NCI-H2227 (cell line): ENCODE measurements around the gene OSTC.

Experiments
- DNase-seq: peaks from one replicate; lab custom pipeline; 2025; ENCODE audit not compliant: unreplicated experiment; lab: John Stamatoyannopoulos, UW

Gene OSTC

GRCh38 chr4:108650212-108651013 lies at the start of gene OSTC:
TSS of gene OSTC (plus strand) at chr4:108650599. CDS start at chr4:108650656, 57 bp downstream.
- DNase-seq: peak; percentile 95

- no peak for DNase-seq
Measured at GRCh38 chr4:108601106-108601505, 49.3 kb upstream of the OSTC start.

- no peak for DNase-seq
Measured at GRCh38 chr4:108601532-108601931, 48.9 kb upstream of the OSTC start.

GRCh38 chr4:108602163-108602562 lies 48.2 kb upstream of the OSTC start:
- DNase-seq: no peak

- DNase-seq: no peak
Measured at GRCh38 chr4:108607079-108607815, 43.2 kb upstream of the OSTC start.

- no peak for DNase-seq
Measured at GRCh38 chr4:108611365-108611764, 39.0 kb upstream of the OSTC start.

GRCh38 chr4:108612365-108612764 lies 38.0 kb upstream of the OSTC start:
- DNase-seq: no peak

- DNase-seq: no peak
Measured at GRCh38 chr4:108619372-108620100, 30.9 kb upstream of the OSTC start.

GRCh38 chr4:108620101-108620932 lies 30.1 kb upstream of the OSTC start, which contains the start of gene RPL34:
TSS of gene RPL34 (plus strand) at chr4:108620576. CDS start at chr4:108621960, 1,384 bp downstream.
- peak; percentile 95 for DNase-seq

- DNase-seq: no peak
Measured at GRCh38 chr4:108620933-108621905, 29.2 kb upstream of the OSTC start.

GRCh38 chr4:108622022-108622421 lies 28.4 kb upstream of the OSTC start:
- DNase-seq: no peak

GRCh38 chr4:108622828-108623227 lies 27.6 kb upstream of the OSTC start:
- no peak for DNase-seq

GRCh38 chr4:108624263-108625056 lies 25.9 kb upstream of the OSTC start:
- DNase-seq: no peak

GRCh38 chr4:108626056-108626455 lies 24.3 kb upstream of the OSTC start:
- no peak for DNase-seq

GRCh38 chr4:108628411-108628810 lies 22.0 kb upstream of the OSTC start:
- DNase-seq: no peak

- DNase-seq: no peak
Measured at GRCh38 chr4:108635070-108635655, 15.2 kb upstream of the OSTC start.

GRCh38 chr4:108636246-108636645 lies 14.2 kb upstream of the OSTC start:
- DNase-seq: no peak

GRCh38 chr4:108637856-108638255 lies 12.5 kb upstream of the OSTC start:
- DNase-seq: no peak
